ENCODE results near the gene NAXD.

The NAXD gene

DNA sequence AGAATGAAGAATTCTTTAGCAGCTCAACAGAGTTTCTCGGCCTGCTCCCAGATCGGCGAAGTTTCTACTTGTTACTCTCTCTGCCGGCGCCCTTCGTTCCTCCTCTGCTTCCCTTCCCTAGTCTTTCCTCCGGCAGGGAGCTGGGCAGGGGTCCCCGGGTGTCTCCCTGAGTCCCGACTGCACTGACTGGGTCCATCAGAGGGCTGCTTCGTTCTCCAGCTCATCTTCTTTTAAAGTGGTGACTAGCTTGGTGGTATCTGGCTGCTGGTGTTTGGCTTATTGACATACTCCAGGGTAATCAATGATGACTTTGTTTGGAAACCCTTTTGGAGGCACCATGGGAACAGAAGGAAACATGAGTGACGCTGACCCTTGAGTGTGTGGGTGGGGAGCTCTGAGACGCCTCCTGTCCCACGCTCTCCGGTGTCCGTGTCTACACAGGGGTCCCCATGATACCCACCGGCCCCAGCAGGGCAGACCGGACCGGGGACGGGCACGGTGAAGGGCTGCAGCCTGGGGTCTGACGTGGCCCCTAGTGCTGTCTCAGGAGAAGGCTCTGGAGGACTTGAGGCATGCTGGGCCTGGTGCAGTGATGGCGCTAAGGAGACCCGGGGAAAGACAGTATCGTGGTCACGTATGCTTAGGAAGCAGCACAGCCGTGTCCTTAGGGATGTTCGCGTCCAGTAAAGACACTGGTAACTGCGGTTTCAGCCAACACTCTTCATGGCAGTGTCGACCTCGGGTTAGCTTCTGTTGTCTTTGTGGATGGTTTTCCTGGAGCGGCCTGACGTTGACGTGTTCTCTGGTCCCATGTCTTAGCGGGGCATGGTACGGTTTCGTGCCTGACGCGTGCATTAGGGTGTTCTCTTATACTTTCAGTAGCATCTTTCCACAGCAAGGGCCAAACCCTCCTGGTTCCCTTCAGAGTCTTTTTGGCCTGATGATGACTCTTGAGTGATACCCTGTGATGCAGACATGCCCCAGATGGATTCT is 23.8 kb downstream of the NAXD start:
- TF ChIP-seq, protein P1, sequence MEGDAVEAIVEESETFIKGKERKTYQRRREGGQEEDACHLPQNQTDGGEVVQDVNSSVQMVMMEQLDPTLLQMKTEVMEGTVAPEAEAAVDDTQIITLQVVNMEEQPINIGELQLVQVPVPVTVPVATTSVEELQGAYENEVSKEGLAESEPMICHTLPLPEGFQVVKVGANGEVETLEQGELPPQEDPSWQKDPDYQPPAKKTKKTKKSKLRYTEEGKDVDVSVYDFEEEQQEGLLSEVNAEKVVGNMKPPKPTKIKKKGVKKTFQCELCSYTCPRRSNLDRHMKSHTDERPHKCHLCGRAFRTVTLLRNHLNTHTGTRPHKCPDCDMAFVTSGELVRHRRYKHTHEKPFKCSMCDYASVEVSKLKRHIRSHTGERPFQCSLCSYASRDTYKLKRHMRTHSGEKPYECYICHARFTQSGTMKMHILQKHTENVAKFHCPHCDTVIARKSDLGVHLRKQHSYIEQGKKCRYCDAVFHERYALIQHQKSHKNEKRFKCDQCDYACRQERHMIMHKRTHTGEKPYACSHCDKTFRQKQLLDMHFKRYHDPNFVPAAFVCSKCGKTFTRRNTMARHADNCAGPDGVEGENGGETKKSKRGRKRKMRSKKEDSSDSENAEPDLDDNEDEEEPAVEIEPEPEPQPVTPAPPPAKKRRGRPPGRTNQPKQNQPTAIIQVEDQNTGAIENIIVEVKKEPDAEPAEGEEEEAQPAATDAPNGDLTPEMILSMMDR (IDR thresholded peaks at IDR 0.05; ENCODE audit: low read depth, low read length, missing control alignments), result no peak
- H3K4me3 ChIP-seq (ENCODE audit: low read depth, low read length), result no peak overlapping the region
- DNase-seq (ENCODE audit: low read depth), result no peak

GRCh38 chr13:110639935-110640334 is 24.6 kb downstream of the NAXD start:
- no peak overlapping the region for H3K4me3 ChIP-seq (ENCODE audit: low read depth, low read length)
- TF ChIP-seq, protein P1 (IDR thresholded peaks at IDR 0.05; ENCODE audit: low read depth, low read length, missing control alignments), result no peak
- DNase-seq (ENCODE audit: low read depth), result no peak

DNA sequence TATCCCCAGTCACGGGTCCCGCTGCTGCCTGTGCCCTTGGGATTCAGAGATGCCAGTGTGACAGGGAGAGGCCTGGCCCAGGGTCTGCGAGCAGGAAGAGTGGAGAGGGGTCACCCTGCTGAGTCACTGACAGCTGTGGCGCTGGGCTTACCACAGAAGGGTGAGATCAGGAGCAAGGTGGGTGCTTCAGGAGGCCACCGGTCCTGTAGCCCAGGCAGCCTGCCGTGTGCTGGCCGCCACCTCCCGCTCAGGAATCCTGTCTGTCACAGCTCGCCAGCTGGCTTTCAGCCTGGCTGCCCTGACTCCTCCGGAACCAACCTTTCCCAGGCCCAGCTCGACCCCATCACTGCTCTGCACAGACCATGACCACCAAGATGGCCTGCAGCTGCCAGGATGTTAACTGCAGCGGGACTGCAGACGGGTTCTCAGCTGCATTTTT is 25.3 kb downstream of the NAXD start:
- DNase-seq (ENCODE audit: low read depth), result no peak
- H3K4me3 ChIP-seq (ENCODE audit: low read depth, low read length), result no peak overlapping the region
- TF ChIP-seq, protein P1 (IDR thresholded peaks at IDR 0.05; ENCODE audit: low read depth, low read length, missing control alignments), result no peak

GRCh38 chr13:110641055-110642015 is 26.0 kb downstream of the NAXD start:
- no peak for DNase-seq (ENCODE audit: low read depth)
- TF ChIP-seq, protein P1 (IDR thresholded peaks at IDR 0.05; ENCODE audit: low read depth, low read length, missing control alignments), result no peak
- H3K4me3 ChIP-seq (ENCODE audit: low read depth, low read length), result no peak overlapping the region

GRCh38 chr13:110642291-110642981 is 27.1 kb downstream of the NAXD start:
- no peak overlapping the region for H3K4me3 ChIP-seq (ENCODE audit: low read depth, low read length)
- DNase-seq (ENCODE audit: low read depth), result no peak
- TF ChIP-seq, protein P1 (IDR thresholded peaks at IDR 0.05; ENCODE audit: low read depth, low read length, missing control alignments), result no peak

DNA sequence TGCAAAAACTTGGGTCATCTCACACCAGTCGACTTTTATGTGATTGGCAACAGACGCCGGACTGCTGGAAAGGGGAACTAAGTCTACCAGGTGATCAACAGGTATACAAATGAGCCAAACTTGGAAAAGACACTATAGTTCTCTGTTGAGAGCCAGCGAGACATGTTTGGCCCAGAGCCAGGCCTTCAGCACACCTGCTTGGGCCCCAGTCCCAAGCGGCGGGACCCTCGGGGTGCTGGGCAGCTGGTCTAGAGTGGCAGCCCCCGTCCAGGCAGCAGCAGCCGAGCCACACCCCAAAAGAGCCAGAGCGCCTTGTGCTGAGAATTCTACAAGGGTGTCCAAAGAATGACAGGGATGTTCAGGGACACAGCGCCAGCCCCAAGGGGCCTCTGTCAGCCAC is 28.0 kb downstream of the NAXD start:
- H3K4me3 ChIP-seq (ENCODE audit: low read depth, low read length), result no peak overlapping the region
- DNase-seq (ENCODE audit: low read depth), result no peak
- TF ChIP-seq, protein P1 (IDR thresholded peaks at IDR 0.05; ENCODE audit: low read depth, low read length, missing control alignments), result no peak

All from GM12864 (cell line).